HepG2 (cell line): Measurements from ENCODE around the gene CAMK2G.

Experiments
- BHLHE40 ChIP-seq: IDR thresholded peaks from 2 replicates; pipeline ENCODE4 v1.6.1; 2011; ENCODE audit warnings: low read length, improper control_type of control experiment
- EZH2 ChIP-seq: conservative IDR thresholded peaks from 2 replicates; pipeline ENCODE4 v1.6.1; 2012; ENCODE audit warnings: mild to moderate bottlenecking, low read depth, low read length, moderate library complexity
- POLR2A ChIP-seq, 2 experiments: IDR thresholded peaks; 2 replicates each; pipeline ENCODE4 v1.6.1; 2011; ENCODE audit warnings: low read depth in 2 of 2, low read length in 2 of 2, mild to moderate bottlenecking in 1 of 2, moderate library complexity in 1 of 2; ENCODE audit not compliant: insufficient read depth in 1 of 2
- ZNF136 ChIP-seq: sonication (generic); formaldehyde crosslinking; IDR thresholded peaks from 2 replicates; pipeline ENCODE4 v1.8.1; 2022; ENCODE audit warnings: low read depth, mild to moderate bottlenecking, moderate library complexity, missing genetic modification reagents
- ZNF3 ChIP-seq: IDR thresholded peaks from 2 replicates; pipeline ENCODE4 v1.7.0; 2017; ENCODE audit warnings: inconsistent platforms
- ZNF550 ChIP-seq: sonication (generic); formaldehyde crosslinking; IDR thresholded peaks from 2 replicates; pipeline ENCODE4 v1.4.0; 2020; ENCODE audit warnings: mild to moderate bottlenecking, missing genetic modification reagents, borderline replicate concordance
- ZNF556 ChIP-seq: sonication (generic); formaldehyde crosslinking; IDR thresholded peaks from 2 replicates; pipeline ENCODE4 v1.4.0; 2020; ENCODE audit warnings: mild to moderate bottlenecking, missing genetic modification reagents, borderline replicate concordance
- ZNF660 ChIP-seq: sonication (generic); formaldehyde crosslinking; IDR thresholded peaks from 2 replicates; pipeline ENCODE4 v1.5.1; 2020; ENCODE audit warnings: mild to moderate bottlenecking, low read depth, missing genetic modification reagents, borderline replicate concordance
- ZNF713 ChIP-seq: sonication (generic); formaldehyde crosslinking; IDR thresholded peaks from 2 replicates; pipeline ENCODE4 v1.4.0; 2020; ENCODE audit warnings: mild to moderate bottlenecking, missing genetic modification reagents
- TF ChIP-seq, protein P1 (sequence below): sonication (generic); formaldehyde crosslinking; IDR thresholded peaks from 2 replicates; pipeline ENCODE4 v1.4.0; 2020; ENCODE audit warnings: missing genetic modification reagents, mild to moderate bottlenecking, borderline replicate concordance

GRCh38 chr10:73841526-73842285 lies 32.6 kb downstream of the CAMK2G start:
- no peak for TF ChIP-seq BHLHE40
- no peak for TF ChIP-seq ZNF713 (CRISPR knock-in tag)
- no peak for TF ChIP-seq POLR2A (IDR thresholded peaks at IDR 0.05; ENCODE audit: insufficient read depth in 1 of 2, low read depth in 2 of 2, low read length in 2 of 2)
- no peak for TF ChIP-seq ZNF556 (CRISPR knock-in tag)
- no peak for TF ChIP-seq EZH2
- no peak for TF ChIP-seq ZNF660
- TF ChIP-seq ZNF3 (CRISPR knock-in tag) = no peak
- TF ChIP-seq ZNF136 (CRISPR knock-in tag) = no peak
- no peak for TF ChIP-seq ZNF550 (CRISPR knock-in tag)
- TF ChIP-seq, protein P1, sequence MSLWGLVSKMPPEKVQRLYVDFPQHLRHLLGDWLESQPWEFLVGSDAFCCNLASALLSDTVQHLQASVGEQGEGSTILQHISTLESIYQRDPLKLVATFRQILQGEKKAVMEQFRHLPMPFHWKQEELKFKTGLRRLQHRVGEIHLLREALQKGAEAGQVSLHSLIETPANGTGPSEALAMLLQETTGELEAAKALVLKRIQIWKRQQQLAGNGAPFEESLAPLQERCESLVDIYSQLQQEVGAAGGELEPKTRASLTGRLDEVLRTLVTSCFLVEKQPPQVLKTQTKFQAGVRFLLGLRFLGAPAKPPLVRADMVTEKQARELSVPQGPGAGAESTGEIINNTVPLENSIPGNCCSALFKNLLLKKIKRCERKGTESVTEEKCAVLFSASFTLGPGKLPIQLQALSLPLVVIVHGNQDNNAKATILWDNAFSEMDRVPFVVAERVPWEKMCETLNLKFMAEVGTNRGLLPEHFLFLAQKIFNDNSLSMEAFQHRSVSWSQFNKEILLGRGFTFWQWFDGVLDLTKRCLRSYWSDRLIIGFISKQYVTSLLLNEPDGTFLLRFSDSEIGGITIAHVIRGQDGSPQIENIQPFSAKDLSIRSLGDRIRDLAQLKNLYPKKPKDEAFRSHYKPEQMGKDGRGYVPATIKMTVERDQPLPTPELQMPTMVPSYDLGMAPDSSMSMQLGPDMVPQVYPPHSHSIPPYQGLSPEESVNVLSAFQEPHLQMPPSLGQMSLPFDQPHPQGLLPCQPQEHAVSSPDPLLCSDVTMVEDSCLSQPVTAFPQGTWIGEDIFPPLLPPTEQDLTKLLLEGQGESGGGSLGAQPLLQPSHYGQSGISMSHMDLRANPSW (CRISPR knock-in tag) = no peak
